Measurements from ENCODE around the gene POLR2L.

Gene POLR2L

DNA sequence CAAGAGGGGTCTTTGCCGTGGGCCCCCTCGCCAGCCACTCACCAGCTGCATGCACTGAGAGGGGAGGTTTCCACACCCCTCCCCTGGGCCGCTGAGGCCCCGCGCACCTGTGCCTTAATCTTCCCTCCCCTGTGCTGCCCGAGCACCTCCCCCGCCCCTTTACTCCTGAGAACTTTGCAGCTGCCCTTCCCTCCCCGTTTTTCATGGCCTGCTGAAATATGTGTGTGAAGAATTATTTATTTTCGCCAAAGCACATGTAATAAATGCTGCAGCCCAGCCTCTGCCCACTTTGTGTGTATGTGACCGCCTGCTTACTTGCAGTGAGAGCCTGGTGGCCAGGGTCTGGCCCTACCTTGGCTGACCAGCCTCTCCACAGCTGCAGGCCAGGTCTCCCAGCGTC is 17.4 kb downstream of the POLR2L start:
- DNase-seq = no peak

DNA sequence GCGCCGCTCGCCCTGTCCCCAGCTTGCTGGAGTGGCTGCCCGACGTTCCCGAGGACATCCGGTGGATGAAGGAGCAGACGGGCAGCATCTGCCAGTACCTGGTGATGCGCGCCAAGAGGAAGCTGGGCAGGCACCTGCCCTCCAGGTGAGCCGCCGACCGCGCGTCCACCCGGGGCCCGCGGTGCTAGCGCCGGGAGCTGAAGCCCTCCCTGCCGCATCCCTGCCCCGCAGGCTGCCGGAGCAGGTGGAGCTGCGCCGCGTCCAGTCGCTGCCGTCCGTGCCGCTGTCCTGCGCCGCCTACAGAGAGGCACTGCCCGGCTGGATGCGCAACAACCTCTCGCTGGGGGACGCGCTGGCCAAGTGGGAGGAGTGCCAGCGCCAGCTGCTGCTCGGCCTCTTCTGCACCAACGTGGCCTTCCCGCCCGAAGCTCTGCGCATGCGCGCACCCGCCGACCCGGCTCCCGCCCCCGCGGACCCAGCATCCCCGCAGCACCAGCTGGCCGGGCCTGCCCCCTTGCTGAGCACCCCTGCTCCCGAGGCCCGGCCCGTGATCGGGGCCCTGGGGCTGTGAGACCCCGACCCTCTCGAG is 17.9 kb downstream of the POLR2L start:
- no peak for DNase-seq

DNA sequence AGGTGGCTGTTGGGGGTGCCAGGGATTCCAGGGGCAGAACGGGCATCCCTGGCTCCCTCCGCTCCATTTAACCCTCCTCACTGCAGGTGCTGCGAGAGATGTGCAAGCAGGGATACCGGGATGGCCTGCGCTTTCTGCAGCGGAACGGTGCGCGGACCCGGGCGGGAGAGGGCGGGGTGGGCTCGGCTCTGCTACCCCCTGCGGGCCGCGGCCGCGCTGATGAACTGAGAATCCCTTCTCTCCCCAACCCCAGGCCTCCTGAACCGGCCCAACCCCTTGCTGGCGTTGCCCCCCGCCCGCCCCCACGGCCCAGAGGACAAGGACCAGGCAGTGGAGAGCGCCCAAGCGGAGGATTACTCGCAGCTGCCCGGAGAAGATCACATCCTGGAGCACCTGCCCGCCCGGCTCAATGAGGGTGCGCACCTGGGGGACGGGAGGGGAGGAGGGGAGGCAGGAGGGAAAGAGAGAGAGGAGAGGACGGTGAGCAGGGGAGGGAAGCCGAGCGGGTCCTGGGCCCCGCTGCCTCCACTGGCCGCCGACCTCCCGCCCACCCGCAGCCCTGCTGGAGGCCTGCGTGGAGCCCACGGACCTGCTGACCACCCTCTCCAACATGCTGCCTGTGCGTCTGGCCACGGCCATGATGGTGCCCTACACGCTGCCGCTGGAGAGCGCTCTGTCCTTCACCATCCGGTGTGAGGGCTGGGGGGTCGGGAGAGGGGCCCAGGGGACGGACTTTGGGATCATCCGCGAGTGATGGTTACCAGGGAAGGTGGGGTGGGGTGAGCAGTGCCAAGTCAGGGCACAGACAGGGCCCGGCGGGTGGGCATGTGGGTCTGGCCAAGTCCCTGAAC is 18.7 kb downstream of the POLR2L start:
- DNase-seq = no peak

DNA sequence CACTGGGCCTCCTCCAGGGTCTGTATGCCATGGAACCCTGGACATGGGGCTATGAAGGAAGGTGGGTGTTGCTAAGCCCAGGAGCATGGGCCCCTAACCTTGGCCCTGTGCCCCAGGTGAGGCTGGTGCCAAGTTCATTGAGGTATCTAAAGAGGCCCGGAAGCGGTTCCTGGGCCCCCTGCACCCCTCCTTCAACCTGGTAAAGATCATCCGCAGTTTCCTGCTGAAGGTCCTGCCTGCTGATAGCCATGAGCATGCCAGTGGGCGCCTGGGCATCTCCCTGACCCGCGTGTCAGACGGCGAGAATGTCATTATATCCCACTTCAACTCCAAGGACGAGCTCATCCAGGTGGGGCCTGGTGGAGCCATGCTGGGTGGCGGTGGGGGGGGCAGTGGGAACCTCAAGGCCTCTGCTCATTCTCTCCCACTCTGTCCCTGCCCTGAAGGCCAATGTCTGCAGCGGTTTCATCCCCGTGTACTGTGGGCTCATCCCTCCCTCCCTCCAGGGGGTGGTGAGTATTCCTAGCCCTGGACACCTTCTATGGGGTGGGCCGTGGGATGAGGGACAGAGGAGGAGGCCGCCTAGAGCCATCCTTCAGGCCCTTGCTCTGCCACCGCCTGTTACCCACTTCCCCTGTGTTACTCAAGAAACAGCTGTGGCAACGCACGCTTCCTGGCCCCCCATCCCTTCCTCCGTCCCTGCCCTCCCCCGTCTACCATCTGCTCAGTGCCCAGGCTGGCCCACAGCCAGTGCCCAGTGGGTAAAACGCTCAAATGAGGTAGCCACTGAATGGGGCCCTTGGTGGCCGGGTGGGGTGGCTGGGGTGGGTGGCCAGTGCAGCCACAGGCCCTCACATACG is 20.6 kb downstream of the POLR2L start:
- no peak for DNase-seq

DNA sequence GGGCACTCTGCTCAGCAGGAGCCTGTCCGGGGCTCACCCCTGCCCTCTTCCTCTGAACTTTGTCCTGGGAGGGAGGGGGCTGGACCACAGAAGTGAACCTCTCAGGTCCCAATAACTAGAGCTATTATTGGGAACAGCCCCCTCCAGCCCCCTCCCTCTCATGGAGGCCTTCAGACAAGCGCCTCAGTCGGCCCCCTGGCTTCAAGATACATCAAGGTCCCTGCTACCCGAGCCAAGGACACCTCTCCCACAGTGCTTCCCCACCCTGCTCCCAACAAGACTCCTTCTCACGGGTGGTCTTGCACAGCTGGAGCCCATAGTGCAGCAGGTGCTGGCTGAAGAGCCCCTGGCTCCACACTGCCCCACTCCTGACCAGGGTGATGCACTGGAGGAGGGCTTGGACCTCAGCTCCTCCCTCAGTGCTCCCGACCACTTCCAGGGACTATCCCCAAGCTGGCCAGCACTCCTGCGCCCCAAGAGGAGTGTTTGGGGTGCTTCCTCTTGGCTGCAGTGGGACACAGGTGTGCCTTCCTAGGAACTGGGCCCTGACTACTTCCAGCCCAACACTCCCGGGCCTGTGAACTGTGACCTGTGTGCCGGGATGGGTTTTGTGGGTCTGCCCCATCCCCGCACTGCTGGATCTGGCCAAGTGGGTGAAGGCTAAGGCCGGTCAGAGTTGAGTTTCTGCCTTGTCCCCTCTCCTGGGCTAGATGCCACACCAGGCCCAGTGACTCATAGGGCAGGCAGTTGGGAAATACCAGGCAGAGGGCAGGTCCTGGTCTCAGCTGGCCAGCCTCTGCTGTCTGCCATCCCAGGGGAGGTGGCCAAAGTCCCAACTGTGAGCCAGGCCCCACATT is 21.4 kb downstream of the POLR2L start:
- DNase-seq = no peak

DNA sequence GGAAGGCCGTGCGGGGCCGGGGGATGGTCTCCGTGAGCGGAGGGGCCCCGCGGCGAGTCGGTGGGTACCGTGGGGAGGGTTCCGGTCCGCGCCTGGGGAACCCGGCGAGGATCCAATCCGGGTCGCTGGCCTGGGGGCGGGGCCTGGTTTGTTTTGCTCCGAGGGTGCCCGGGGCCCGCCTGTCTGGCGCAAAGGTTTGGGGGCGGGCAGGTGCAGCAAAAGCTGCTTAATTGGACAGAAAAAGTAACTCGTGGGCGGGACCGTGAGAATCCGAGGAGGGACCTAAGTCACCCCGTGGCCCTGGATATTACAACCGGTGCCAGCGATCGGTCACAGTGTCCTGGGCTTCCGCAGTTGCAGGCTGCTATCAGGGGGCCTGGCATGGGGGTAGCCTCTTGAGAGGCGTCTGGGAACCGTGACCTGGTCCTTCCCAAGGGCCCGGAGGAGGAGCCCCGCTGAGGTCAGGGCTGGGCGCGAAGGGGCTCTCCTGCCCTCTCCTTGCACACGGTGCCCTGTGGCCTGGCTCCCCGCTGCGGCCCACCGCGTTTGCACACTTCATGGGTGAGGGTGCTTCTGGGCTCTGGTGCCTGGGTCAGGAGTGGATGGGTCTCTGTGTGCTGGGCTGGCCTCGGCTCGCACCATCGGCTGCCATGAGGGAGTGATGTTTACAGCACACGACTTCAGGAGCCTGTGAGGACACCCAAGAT is 22.2 kb downstream of the POLR2L start:
- DNase-seq = no peak

DNA sequence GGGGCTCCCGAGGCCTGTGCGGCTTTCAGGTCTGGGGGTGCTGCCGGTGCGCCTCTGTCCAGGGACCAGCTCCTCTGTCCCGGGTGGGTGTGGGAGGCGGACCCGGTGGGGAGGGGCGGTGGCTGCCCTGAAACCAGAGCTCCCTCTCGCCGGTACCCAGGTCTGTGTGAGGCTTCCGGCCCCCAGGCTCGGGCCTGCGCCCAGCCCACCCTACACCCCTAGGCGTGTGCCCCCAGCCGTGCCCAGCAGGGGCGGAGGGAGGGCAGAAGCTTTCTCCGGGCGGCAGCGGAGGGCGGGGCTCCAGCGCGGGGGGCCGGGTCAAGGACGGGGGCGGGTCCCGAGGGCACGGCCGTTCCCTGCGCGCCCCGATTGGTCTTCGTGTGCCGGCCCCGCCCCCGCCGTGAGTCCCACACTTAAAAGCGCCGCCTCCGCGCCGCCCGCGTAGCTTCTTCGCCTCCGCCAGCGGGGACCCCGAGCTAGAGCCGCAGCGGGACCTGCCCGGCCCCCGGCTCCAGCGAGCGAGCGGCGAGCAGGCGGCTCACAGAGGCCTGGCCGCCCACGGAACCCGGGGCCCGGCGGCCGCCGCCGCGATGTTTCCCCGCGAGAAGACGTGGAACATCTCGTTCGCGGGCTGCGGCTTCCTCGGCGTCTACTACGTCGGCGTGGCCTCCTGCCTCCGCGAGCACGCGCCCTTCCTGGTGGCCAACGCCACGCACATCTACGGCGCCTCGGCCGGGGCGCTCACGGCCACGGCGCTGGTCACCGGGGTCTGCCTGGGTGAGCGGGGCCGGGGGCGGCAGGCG is 23.0 kb downstream of the POLR2L start:
- no peak for DNase-seq

DNA sequence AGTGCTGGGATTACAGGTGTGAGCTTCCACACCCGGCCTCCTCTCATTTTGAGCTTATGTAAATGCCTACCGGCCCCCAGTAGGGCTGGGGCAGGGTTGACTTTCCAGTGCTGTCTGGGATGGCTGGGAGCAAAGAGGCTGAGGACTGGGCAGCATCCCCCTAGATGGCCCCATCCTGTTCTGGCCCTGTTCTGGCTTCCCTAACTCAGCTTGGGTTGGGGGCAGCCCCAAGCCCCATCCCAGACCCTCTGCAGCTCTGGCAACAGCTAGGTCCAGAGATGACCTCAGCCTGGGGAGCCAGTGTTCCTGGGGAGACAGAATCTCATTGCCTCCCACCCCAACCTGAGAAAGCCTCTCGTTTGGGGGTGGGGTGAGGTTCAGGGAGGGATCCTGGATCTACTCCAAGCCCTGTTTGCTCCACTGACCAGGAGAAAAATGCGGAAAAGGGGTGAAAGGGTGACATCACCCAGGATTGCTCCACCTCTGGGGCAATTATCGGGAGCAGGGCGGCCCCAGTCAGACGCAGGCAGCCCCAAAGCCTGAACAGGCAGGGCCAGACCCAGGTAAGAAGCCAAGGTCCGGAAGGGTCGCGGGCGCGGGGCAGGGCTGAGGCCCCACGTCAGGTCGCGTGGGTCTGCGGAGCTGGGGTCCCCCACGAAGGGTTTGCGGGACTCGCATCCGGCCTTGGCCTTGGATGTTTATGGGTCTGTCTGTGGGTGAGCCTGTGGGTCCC is 23.8 kb downstream of the POLR2L start, which contains the start of gene PNPLA2:
Gene PNPLA2, plus strand, starts transcription at position 519 of the 733 bp plus-strand sequence. CDS start 805 bp downstream, outside the sequence.
- DNase-seq = no peak

DNA sequence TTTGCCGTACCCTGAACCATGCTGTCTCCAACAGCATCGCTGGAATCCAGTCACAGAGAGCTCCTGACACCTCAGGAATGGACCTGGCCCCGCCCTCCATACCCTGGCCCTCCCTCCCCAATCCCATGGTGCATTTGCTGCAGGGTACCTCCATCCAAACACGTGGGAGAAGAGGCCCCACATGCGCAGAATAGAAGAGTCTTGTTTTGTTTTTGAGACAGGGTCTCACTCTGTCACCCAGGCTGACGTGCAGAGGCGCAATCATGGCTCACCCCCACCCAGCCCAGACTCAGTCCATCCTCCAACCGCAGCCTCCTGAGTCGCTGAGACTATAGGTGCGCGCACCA is 25.9 kb downstream of the POLR2L start:
- no peak for DNase-seq

DNA sequence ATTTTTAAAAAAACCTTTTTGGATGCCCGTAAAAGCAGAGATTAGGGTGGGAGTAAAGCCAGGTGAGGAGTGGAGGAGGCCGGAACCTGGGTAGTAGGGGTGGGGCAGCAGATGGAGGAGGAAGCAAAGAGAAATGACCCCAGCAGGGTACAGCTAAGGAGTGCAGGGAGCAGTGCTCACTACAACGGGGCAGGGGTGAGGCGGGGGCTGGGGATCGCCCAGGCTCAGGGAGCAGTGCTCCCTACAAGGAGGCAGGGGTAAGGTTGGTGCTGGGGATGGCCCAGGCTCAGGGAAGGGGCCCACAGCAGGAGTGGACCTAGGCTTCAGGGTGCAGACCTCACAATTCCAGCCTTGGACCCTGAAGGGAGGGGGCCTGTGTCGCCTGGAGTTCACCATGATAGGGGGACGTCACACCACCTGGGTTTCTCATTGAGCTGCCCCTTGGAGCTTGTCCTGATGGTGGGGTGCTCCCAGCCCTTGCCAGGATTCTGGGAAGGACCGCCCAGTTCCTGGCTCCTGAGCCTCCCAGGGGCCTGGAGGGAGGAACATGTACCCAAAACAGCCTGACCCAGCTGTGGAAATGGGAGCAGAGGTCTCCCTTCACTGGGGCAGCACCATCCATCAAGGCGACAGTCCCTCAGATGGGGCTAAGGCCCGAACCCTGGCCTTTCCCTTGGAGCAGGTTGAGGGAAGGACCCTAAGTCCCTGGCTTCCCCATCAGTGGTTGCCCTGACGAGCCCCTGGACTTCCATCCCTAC is 26.5 kb downstream of the POLR2L start:
- DNase-seq = no peak

DNA sequence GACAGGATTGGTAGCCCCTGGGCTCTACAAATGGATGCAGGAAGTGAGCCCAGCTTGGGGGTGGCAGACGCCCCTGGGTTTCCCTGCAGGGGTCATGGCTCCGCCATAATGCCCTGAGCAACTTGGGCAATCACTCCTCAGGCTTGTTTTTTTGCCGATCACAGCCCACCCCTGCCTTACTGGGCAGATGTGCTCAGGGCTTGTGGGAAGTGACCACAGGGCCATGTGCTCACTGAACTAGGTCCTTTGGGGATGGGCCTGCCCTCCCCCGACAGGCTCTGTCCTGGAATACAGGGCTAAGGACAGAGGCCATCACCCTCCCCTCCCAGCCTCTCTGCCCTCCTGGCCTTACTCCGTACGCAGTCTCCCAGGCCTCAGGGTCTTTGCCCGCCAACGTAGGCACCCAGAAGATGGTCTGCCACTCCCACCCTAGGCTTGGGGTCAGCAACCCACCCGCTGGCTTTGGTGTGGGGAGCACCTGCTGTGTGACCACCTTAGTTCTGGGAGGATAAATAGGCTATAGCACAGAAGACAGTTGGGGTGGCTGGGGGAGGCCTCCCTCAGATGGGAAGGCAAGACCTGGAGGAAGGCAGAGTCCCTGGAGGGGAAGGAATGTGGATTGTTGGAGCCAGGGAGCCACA is 28.8 kb downstream of the POLR2L start:
- no peak for DNase-seq

DNA sequence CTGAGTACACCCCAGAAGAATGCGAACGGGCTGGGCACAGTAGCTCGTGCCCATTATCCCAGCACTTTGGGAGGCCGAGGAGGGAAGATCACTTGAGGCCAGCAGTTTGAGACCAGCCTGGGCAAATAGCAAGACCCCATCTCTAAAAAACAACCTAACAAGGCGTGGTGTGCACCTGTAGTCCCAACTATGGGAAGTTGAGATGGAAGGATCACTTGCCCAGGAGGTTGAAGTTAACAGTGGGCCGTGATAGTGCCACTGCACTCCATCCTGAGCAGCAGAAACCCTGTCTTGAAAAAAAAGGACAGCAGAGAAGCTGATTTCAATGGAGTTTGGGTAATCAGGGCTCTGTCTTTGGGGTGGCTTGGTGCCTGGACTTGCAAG is 29.3 kb downstream of the POLR2L start:
- no peak for DNase-seq

DNA sequence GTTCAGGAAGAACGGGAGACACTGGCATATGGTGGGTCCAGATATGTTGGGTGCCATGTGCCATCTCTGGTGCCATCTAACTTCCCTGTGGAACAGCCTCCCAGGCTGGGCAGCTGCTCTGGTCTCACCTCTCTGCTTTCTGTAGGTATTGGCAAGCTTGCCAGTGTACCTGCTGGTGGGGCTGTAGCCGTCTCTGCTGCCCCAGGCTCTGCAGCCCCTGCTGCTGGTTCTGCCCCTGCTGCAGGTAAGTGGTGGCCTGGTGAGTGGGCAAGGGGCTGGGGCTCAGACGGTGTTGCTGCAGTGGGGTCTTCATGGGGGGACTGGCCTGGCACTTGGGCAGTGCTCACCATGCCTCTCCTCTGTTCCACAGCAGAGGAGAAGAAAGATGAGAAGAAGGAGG is 29.9 kb downstream of the POLR2L start:
- no peak for DNase-seq

DNA sequence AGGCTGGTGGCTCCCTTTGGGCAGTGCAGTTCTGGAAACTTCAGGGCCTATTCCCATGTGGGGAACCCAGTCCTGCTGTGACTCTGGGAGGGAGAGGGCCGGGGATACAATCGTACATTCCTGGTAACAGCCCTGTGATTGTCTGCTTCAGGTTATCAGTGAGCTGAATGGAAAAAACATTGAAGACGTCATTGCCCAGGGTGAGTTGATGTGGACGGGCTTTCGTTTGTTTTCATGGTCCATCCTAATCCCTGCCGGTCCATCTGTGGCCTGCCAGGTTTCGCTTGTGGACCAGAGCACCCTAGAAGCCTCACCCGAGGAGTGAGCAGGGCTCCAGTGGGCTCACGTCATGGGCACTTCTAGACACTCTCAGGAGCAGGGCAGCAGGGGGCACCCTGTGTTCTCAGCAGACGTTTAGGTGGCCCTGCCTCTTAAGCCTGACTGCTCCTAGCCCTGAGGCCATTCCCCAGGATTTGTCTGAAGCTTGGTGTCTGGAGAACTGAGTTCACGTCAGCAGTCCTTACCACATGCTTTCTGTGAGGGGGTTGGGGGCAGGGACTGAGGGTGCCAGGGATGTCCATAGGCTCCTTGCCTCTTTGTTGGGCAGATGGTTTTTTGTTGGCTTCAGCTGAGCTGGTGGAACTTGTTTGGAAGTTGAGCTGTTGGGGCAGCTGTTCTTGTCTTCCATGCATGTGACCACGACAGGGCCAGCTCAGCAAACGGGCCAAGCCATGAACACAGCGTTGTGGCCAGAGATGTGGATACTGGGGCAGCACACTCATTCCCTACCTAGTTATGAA is 30.7 kb downstream of the POLR2L start:
- no peak for DNase-seq

DNA sequence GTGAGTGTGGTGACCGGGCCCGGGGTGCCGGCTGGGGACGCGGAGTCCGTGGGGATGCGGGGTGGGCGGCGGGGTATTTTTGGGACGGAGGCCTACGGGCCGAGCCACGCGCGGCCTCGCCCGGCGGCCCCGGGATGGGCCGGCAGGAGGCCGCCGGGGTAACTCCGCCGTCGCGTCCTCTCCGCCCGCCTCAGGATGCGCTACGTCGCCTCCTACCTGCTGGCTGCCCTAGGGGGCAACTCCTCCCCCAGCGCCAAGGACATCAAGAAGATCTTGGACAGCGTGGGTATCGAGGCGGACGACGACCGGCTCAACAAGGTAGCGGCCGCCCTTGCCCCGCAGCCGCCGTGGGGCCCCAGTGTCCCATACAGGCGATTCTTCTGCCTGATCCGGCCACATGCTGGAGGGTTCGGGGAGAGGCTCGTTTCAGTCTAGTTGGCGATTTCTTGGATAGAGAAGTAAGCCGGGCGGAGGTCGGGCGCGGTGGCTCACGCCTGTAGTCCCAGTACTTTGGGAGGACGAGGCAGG is 32.2 kb downstream of the POLR2L start:
- DNase-seq = no peak

DNA sequence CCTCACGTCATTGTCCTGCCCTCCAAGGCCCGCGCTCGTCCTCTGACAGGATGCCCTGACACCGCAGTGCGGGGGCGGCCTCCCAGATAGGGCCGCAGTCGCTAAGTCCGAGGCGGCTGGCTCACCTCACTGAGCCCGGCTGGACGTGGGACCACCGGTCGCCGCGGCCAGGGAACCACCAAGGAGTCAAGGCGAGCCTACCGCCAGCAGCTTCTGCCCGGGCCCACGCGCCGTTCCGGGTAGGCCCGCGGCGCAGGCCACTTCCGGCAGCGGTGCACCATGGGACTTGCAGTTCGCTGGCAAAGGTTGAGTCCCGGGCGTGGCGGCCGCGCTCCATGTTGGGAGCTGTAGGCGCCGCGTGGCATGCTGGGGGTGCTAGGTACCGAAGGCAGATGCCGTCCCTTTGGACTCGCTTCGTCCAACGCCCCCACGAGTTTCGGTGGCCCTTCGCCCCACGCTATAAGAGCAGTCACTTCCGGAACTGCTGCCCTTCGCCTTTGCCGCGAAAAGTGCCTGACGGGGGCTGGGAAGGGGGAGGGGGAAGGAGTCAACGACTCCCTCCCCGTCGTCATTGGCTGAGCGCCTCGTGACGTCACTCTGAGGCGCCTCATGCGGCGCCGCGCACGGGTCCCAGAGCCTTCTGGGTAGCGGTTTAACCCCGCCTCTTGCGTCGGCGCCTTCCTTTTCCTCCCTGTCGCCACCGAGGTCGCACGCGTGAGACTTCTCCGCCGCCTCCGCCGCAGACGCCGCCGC is 32.9 kb downstream of the POLR2L start, which contains the start of gene RPLP2:
Gene RPLP2, plus strand, starts transcription at position 681 of the 753 bp plus-strand sequence. CDS start 268 bp downstream, outside the sequence.
- DNase-seq = peak; percentile 71

Measured in NCI-H1417 treated with DMSO at 0.1 percent for 48 hours (cell line).